GM04503 (cell line): ENCODE data around the gene KIF1A.
"Not testable (repeated sequence)": the region's sequence is repeated elsewhere in the genome, so short reads cannot be mapped to it uniquely, and the experiment has no call there.

Experiments
- DNase-seq: peaks from one replicate; pipeline ENCODE4 v3.0.0-alpha.2; 2012; ENCODE audit warnings: low read depth

The KIF1A gene

GRCh38 chr2:240701091-240701735 is 118.8 kb downstream of the KIF1A start:
- DNase-seq, result no peak

GRCh38 chr2:240700616-240701015 is 119.4 kb downstream of the KIF1A start:
- DNase-seq, result not testable (repeated sequence)

- not testable (repeated sequence) for DNase-seq
Observed at GRCh38 chr2:240699835-240700234, 120.2 kb downstream of the KIF1A start.

- not testable (repeated sequence) for DNase-seq
Observed at GRCh38 chr2:240698852-240699561, 121.0 kb downstream of the KIF1A start.

DNA sequence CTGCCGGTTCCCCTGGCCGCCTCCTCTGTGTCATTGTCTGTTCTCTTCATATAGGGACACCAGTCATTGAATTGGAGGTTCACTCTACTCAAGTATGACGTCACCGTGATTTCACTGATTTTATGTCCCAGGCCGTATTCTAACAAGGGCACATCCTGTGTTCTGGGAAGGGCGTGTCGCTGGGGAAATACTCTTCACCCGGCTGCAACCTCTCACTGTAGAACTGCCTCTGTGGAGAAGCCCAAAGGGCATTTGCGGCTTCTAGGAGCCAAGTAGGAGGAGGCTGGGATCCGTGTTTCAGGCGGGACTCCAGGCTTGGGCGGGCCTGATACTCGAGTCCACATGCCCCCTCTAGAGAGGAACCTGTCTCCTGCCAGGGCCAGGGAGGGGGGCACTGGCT is 123.5 kb downstream of the KIF1A start:
- not testable (repeated sequence) for DNase-seq

GRCh38 chr2:240695593-240695992 is 124.4 kb downstream of the KIF1A start:
- not testable (repeated sequence) for DNase-seq

DNA sequence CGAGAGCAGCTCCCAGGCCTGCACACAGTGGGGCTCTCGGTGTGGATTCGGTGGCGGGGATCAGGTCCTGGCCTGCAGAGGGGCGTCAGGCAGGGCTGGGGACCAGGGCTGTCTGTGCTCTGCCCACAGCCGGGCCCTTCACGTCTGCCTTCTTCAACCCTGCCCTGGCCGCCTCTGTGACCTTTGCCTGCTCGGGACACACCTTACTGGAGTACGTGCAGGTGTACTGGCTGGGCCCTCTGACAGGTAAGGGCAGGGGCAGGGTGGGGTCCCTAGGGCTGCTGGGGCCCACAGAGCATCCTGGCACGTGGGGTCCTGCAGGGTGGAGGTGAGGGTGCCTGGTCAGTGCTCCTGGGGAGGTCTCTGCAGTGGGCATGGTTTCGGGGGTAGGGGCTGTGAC is 125.7 kb downstream of the KIF1A start:
- DNase-seq, result not testable (repeated sequence)

- not testable (repeated sequence) for DNase-seq
Observed at GRCh38 chr2:240692583-240693561, 127.1 kb downstream of the KIF1A start.

DNA sequence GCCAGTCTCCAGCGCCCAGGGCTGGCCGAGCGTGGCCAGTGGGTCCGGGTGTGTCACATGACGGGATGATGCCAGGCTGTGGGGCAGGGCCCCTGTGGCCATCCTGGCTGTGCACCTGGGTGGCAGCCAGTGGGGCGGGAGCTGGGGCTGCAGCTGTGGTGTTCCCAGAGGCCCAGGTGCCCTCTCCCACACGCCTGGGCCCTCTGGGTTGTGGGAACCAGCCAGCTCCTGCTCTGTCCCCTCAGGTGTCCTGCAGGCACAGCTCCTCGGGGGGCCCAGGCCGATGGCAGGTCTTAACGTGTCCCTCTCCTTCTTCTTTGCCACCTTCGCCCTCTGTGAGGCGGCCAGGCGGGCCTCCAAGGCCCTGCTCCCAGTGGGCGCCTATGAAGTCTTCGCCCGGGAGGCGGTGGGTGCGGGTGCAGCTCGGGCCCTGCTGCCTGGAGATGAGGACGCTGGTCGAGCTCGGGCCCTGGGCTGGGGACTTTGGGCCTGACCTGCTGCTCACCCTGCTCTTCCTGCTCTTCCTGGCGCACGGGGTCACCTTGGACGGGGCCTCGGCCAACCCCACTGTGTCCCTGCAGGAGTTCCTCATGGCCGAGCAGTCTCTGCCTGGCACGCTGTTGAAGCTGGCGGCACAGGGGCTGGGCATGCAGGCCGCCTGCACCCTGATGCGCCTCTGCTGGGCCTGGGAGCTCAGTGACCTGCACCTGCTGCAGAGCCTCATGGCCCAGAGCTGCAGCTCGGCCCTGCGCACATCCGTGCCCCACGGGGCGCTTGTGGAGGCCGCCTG is 128.2 kb downstream of the KIF1A start, which contains the start of gene AQP12A:
AQP12A (plus strand) TSS at position 236 of the 790 bp plus-strand sequence; CDS start at position 284, 48 bp downstream.
- not testable (repeated sequence) for DNase-seq

GRCh38 chr2:240691075-240691427 is 129.0 kb downstream of the KIF1A start:
- not testable (repeated sequence) for DNase-seq

DNA sequence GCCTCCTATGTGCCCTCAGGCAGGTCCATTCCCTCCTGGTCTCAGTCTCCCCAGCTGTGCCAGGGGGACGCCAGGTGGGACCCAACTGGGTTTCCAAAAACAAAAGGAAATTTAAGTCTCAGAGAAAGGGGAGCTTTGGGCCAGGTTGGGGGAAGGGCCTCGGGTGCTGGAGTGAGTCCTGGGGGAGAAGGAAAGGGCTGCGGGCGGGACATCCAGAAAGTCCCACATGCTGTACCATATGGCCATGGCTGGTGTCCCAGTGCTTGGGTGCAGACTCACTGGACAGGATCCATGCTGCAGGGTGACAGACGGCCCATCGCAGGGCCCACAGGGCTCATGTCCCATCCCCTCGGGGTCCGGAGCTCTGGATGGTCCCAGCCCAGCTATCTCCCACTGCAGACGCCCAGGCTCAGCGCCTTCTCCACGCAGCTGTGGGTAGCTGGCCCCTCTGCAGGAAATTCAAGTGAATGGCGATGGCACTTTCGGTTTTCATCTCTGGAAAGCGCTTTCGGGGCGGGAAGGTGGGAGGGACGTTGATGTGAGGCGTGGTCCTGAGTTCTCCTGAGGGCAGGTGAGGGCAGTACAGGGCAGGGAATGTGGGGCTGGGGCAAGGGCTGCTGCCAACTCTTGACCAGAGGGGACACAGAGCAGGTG is 129.5 kb downstream of the KIF1A start:
- DNase-seq, result not testable (repeated sequence)

DNA sequence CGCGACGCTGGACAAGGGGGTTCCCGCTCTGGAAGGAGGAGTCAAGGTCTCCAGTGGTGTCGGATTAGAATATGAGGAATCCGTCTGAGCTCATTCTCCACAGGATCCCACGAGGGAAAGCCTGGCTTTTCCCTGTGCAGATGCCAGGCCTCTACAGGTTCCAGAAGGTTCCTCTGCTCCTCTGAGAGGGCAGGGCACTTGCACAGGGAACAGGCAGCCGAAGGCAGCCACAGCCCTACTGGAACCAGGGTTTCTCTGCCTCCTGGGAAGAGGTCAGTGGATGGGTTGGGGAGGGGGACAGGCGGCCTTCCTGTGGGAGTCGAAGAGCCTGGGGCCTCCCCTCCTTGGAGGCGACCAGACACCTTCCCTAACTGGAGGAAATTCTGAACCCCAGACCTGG is 130.0 kb downstream of the KIF1A start:
- DNase-seq, result no peak

- no peak for DNase-seq
Observed at GRCh38 chr2:240688553-240688919, 131.5 kb downstream of the KIF1A start.

DNA sequence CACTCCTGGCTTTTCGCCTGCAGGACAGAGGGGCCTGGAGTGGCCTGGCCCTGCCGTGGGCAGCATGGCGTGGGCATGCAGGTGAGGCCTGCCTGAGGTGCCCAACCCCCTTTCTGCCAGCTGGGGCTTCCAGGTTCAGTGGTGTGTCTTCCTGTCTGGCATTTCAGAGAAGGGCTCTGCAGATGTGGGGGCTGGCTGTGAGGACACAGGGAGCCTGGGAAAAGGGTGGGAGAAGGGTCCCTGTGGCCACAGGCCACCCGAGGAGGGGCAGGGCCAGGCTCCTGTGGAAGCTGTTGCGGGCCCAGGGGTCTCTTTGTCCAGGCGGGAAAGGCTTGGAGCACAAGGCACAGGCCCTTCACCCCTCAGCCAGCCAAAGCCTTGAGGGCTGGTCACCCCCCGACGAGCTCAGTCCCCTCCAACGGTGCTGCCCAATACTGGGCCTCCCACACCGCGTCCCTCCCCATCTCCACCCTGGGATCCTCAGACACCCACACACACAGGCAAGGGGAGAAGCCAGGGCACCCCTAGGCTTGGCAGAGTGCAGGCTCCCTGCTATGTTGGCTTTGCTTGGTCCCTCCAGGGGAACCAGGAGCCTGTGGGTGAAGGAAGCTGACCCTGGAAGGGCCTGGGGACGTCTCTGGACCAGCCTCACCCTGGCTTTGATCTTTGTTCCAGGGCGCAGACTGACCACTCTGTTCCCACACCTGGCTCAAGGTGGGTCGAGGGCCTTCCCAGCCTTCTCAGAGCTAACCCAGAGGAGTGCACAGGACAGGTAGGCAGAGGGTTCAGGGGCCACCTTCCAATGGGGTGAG is 132.1 kb downstream of the KIF1A start:
- DNase-seq, result no peak

GRCh38 chr2:240687045-240687740 is 132.8 kb downstream of the KIF1A start:
- no peak for DNase-seq

- DNase-seq, result no peak
Observed at GRCh38 chr2:240686460-240686859, 133.6 kb downstream of the KIF1A start.

DNA sequence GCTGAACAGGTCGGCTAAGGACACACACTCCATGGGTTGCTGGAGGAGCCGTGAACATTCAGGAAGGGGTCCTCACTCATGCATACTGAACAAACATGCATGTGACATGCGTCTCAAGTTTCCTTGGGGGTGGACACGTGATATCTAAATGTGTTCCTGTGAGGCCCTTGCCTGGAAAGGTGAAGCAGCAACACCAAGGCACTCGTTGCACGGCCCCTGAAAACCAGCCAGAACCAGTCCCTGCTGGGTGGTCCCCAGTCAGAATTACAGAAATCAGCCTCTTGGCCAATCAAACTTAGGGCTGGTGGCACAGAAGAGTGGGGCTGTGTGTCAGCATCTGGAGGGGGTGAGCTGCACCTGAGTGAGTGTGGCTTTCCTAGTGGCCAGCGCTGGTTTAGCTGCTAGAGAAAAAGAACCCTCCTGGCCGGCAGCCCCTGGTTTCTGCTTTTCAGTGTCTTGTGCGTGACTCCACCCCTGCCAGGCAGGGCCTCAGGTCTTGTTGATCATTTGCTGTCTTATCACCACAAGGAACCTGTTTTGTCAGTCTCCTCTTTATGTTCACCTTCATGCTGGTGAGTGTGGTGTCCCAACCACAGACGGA is 134.1 kb downstream of the KIF1A start:
- no peak for DNase-seq

GRCh38 chr2:240683980-240684728 is 135.9 kb downstream of the KIF1A start:
- DNase-seq, result not testable (repeated sequence)
